Neuronal stem cell (in vitro differentiated cells): Measurements from ENCODE around the gene SLIT3.

Experiments
- DNase-seq: peaks from one replicate; pipeline ENCODE4 v3.0.0-alpha.2; 2013; ENCODE audit warnings: low spot score
- H2AFZ ChIP-seq: one replicate; pipeline ENCODE4 v1.6.1; 2013; ENCODE audit warnings: mild to moderate bottlenecking, low read length, inconsistent platforms
- H2AK5ac ChIP-seq: 2 replicates; pipeline ENCODE4 v1.6.1; 2013; ENCODE audit warnings: low read depth, mild to moderate bottlenecking, inconsistent platforms, low read length, moderate library complexity, mixed read lengths
- H2BK120ac ChIP-seq: 2 replicates; pipeline ENCODE4 v1.6.1; 2013; ENCODE audit warnings: low read depth, mild to moderate bottlenecking, inconsistent platforms, low read length, moderate library complexity, mixed read lengths
- H2BK12ac ChIP-seq: one replicate; pipeline ENCODE4 v1.6.1; 2013; ENCODE audit warnings: low read length, inconsistent platforms
- H2BK15ac ChIP-seq: 2 replicates; pipeline ENCODE4 v1.6.1; 2013; ENCODE audit warnings: mild to moderate bottlenecking, low read length, inconsistent platforms, mixed read lengths
- H2BK5ac ChIP-seq: one replicate; pipeline ENCODE4 v1.6.1; 2013; ENCODE audit warnings: inconsistent platforms, mild to moderate bottlenecking, low read length, moderate library complexity
- H3K14ac ChIP-seq: one replicate; pipeline ENCODE4 v1.6.1; 2013; ENCODE audit warnings: low read length, inconsistent platforms
- H3K18ac ChIP-seq: 2 replicates; pipeline ENCODE4 v1.6.1; 2013; ENCODE audit warnings: low read length, inconsistent platforms
- H3K23ac ChIP-seq: 2 replicates; pipeline ENCODE4 v1.6.1; 2013; ENCODE audit warnings: low read depth, mild to moderate bottlenecking, mixed read lengths, low read length, inconsistent platforms; ENCODE audit not compliant: poor library complexity
- H3K27ac ChIP-seq: replicated peaks from 3 replicates; pipeline ENCODE4 v1.5.1; 2013; ENCODE audit warnings: low read length, inconsistent platforms
- H3K27me3 ChIP-seq, 3 experiments: 2 replicates each; pipeline ENCODE4 v1.6.1; 2013; ENCODE audit warnings: low read length in 3 of 3, mild to moderate bottlenecking in 2 of 3, inconsistent platforms in 1 of 3, low read depth in 1 of 3, mixed read lengths in 1 of 3, moderate library complexity in 1 of 3; ENCODE audit not compliant: control insufficient read depth in 3 of 3, insufficient read depth in 3 of 3
- H3K36me3 ChIP-seq, 2 donors: replicated peaks in 1 of 2; 2 replicates each; pipeline ENCODE4 v1.6.1; 2013; ENCODE audit warnings: low read length in 2 of 2; ENCODE audit not compliant: control insufficient read depth in 2 of 2, insufficient read depth in 2 of 2
- H3K4ac ChIP-seq: 2 replicates; pipeline ENCODE4 v1.6.1; 2013; ENCODE audit warnings: inconsistent platforms, mild to moderate bottlenecking, low read length, moderate library complexity
- H3K4me1 ChIP-seq, 2 donors: 1 replicate in 1 of 2; 2 replicates in 1 of 2; pipeline ENCODE4 v1.6.1; 2013; ENCODE audit warnings: low read length in 2 of 2, low read depth in 1 of 2; ENCODE audit not compliant: control insufficient read depth in 2 of 2, insufficient read depth in 1 of 2
- H3K4me2 ChIP-seq: one replicate; pipeline ENCODE4 v1.6.1; 2013; ENCODE audit warnings: mild to moderate bottlenecking, low read length, inconsistent platforms; ENCODE audit not compliant: insufficient read depth, poor library complexity, severe bottlenecking
- H3K4me3 ChIP-seq, 2 donors: 2 replicates each; pipeline ENCODE4 v1.5.1; 2013; ENCODE audit warnings: low read length in 2 of 2, mild to moderate bottlenecking in 2 of 2, inconsistent platforms in 1 of 2, moderate library complexity in 1 of 2
- H3K79me1 ChIP-seq: one replicate; pipeline ENCODE4 v1.6.1; 2013; ENCODE audit warnings: low read depth, mild to moderate bottlenecking, inconsistent platforms, low read length, moderate library complexity
- H3K9ac ChIP-seq: one replicate; pipeline ENCODE4 v1.6.1; 2013; ENCODE audit warnings: mild to moderate bottlenecking, low read depth, low read length, inconsistent platforms; ENCODE audit not compliant: poor library complexity
- H3K9me3 ChIP-seq, 2 donors: replicated peaks in 1 of 2; 2 replicates each; pipeline versions ENCODE3 to v1.6.1; 2013; ENCODE audit warnings: low read length in 2 of 2, mild to moderate bottlenecking in 2 of 2, inconsistent platforms in 1 of 2, low read depth in 1 of 2, mixed read lengths in 1 of 2, moderate library complexity in 1 of 2; ENCODE audit not compliant: control insufficient read depth in 2 of 2, insufficient read depth in 1 of 2
- H4K8ac ChIP-seq: one replicate; pipeline ENCODE4 v1.6.1; 2013; ENCODE audit warnings: low read depth, mild to moderate bottlenecking, inconsistent platforms, low read length, moderate library complexity
- H4K91ac ChIP-seq: one replicate; pipeline ENCODE4 v1.6.1; 2013; ENCODE audit warnings: low read length, low read depth, mild to moderate bottlenecking, inconsistent platforms; ENCODE audit not compliant: poor library complexity
- WGBS, 2 donors: extraction: QIAGEN DNeasy Blood & Tissue Kit; methylation state at CpG; one replicate each; pipeline ENCODE4 v1.1.7; 2013; ENCODE audit warnings: missing lambda C conversion rate in 2 of 2, mixed read lengths in 1 of 2; ENCODE audit not compliant: insufficient read length in 2 of 2, insufficient replicate concordance in 1 of 2; ENCODE audit errors: extremely low coverage in 2 of 2; 5-methylcytosine and 5-hydroxymethylcytosine counted together

The SLIT3 gene

DNA sequence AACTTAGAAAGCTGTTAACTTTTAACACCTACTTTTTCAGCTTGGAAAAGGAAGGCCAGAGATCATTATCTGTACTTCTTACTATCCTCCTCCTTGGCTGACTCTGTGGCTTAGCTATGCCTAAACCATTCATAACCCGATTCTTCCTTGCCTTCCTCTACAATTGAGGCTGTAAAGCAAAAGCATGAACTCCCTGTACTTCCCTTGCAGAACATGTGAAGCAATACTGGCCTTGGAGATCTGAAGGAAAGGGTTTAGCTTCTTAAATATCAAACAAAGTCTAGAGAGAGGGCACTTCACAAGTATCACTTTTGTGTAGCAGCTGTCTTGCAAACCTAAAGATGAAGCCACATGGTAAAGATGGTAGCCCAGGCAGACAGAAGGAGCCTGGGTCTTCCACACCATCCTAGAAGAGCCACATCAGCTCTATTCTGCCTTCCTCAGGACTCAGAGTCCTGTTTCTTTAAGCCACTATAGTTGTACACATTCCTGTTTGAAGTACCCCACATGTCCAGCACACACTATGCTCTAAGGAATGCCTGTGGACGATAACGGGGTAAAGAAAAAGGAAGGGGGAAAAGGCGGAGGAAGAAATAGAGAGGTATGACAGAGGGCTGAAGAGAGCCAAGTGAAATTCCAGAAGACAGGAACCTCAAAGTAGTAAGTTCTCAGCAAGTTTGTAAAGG lies 169.2 kb downstream of the SLIT3 start:
- WGBS, 2 donors: no CpG with 5 or more reads among the region's 4 CpGs
- H4K91ac ChIP-seq: no peak overlapping the region
- no peak overlapping the region for H2BK12ac ChIP-seq
- no peaks in the 10 kb centered on the region for H3K9me3 ChIP-seq
- no peaks in the 10 kb centered on the region for H3K27me3 ChIP-seq
- no peak overlapping the region for H4K8ac ChIP-seq
- H2BK5ac ChIP-seq: no peak overlapping the region
- no peak overlapping the region for H2BK15ac ChIP-seq
- H3K79me1 ChIP-seq: no peaks in the 10 kb centered on the region
- H3K36me3 ChIP-seq: no peaks in the 10 kb centered on the region
- no peak overlapping the region for H3K23ac ChIP-seq
- peaks cover 4 to 7% of the 10 kb centered on the region in 2 donors for H3K4me1 ChIP-seq
- no peak overlapping the region for H3K27ac ChIP-seq
- no peak overlapping the region for H3K18ac ChIP-seq
- H3K14ac ChIP-seq: no peak overlapping the region
- no peak overlapping the region for H2AFZ ChIP-seq
- H3K9ac ChIP-seq: no peak overlapping the region
- H2BK120ac ChIP-seq: no peak overlapping the region
- no peak overlapping the region for H3K4ac ChIP-seq
- no peak overlapping the region for H3K4me3 ChIP-seq
- H2AK5ac ChIP-seq: no peak overlapping the region
- DNase-seq: no peak
- H3K4me2 ChIP-seq: no peak overlapping the region

DNA sequence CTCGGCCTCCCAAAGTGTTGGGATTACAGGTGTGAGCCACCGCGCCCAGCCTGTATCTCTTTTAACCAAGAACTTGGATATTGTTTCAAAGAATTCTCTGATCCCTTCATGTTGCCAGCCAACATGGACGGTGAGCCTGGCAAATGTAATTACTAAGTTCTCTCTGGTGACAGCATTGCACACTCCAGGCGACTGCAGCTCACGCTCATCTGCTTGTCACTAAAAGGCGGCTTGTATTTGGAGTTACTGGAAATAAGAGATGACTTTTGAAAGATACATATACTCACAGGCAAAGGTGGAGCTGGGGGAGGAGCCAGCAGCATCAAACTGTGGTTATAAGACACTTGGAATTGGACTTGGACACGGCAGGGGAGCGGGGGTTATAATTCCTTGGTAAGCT lies 172.3 kb downstream of the SLIT3 start:
- Histone ChIP-seq H2BK15ac (no peak overlapping the region), H3K14ac (no peak overlapping the region), H3K27ac (no peak overlapping the region), H3K18ac (no peak overlapping the region), H3K4me3 (no peak overlapping the region), H3K36me3 (no peaks in the 10 kb centered on the region), H2BK12ac (no peak overlapping the region), H2AK5ac (no peak overlapping the region), H3K79me1 (no peaks in the 10 kb centered on the region), H3K23ac (no peak overlapping the region), H3K4me2 (no peak overlapping the region), H4K8ac (no peak overlapping the region), H3K27me3 (no peaks in the 10 kb centered on the region), H2BK5ac (no peak overlapping the region), H3K4me1 (peaks cover 7 to 14% of the 10 kb centered on the region in 2 donors), H3K9me3 (peaks cover 0 to under 1% of the 10 kb centered on the region in 2 donors), H2AFZ (no peak overlapping the region), H2BK120ac (no peak overlapping the region), H3K4ac (no peak overlapping the region), H4K91ac (no peak overlapping the region), H3K9ac (no peak overlapping the region)
- WGBS, 2 donors: no CpG with 5 or more reads among the region's 9 CpGs
- DNase-seq: no peak

DNA sequence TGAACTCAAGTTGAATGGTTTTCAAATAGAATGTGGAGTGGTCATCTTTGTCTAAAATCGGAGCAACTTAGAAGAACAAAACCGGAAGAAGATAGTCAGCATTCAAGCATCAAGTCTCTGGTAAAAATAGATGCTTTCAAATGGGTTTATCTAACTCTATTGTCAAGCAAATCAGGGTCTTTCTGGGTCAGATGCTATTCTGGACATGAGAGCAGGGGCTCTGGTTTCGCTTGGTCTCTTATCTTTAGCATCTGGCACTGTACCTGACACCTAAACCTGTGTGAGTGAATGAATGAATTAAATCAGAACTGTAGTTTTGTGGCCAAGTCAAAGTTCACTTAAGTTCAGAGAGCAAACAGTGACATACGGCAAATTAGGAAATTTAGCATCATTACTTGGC lies 173.5 kb downstream of the SLIT3 start:
- WGBS, 2 donors: no CpG with 5 or more reads among the region's 4 CpGs
- no peak for DNase-seq
- no peak overlapping the region for H3K4me3 ChIP-seq

DNA sequence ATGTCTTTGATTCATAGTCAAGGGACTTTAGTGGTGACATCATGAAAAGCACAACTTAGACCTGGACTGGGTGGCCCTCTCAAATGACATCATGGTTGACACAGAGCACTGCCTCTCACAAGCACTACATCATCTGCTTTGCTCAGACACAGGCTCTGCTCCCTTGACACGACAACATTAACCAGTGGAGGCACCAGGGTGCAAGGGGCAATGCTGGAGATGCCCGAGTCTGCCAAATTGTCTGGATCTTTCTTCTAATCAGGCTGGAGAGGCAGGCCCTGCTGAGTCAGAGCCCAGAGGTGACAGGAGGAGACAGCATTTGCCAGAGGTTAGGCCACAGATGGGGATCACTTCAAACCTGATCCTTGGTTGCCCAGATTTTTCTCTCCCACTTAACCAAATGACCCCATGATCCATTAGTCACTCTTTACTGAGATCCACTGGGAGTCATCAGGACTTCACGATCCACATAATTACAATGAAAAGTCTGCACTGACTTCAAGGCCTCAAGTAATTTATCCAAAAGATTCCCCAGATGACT lies 174.4 kb downstream of the SLIT3 start:
- Histone ChIP-seq H2BK120ac (no peak overlapping the region), H3K4ac (no peak overlapping the region), H3K18ac (peak overlapping the region; percentile 29), H3K9me3 (peaks cover 0 to 1% of the 10 kb centered on the region in 2 donors), H3K27ac (no peak overlapping the region), H3K9ac (no peak overlapping the region), H3K23ac (no peak overlapping the region), H3K79me1 (no peaks in the 10 kb centered on the region), H3K4me2 (no peak overlapping the region), H4K91ac (no peak overlapping the region), H3K4me3 (no peak overlapping the region), H3K27me3 (no peaks in the 10 kb centered on the region), H3K4me1 (peaks cover 7 to 14% of the 10 kb centered on the region in 2 donors), H2BK5ac (no peak overlapping the region), H2BK12ac (no peak overlapping the region), H2AFZ (no peak overlapping the region), H4K8ac (no peak overlapping the region), H3K14ac (no peak overlapping the region), H3K36me3 (no peaks in the 10 kb centered on the region), H2BK15ac (no peak overlapping the region), H2AK5ac (no peak overlapping the region)
- WGBS, 2 donors: no CpG with 5 or more reads among the region's 3 CpGs
- no peak for DNase-seq

More for the DNA sequence above, 173.5 kb downstream of the SLIT3 start:
- no peak overlapping the region for H4K8ac ChIP-seq
- no peak overlapping the region for H2AK5ac ChIP-seq
- peaks cover 0 to 1% of the 10 kb centered on the region in 2 donors for H3K9me3 ChIP-seq
- no peak overlapping the region for H3K18ac ChIP-seq
- H3K27me3 ChIP-seq: no peaks in the 10 kb centered on the region
- H3K23ac ChIP-seq: no peak overlapping the region
- H3K4me1 ChIP-seq: peaks cover 7 to 14% of the 10 kb centered on the region in 2 donors
- H2BK12ac ChIP-seq: no peak overlapping the region
- no peaks in the 10 kb centered on the region for H3K36me3 ChIP-seq
- H3K4ac ChIP-seq: no peak overlapping the region
- no peaks in the 10 kb centered on the region for H3K79me1 ChIP-seq
- H3K4me2 ChIP-seq: no peak overlapping the region
- no peak overlapping the region for H3K9ac ChIP-seq
- H4K91ac ChIP-seq: no peak overlapping the region
- H2BK120ac ChIP-seq: no peak overlapping the region
- H2BK5ac ChIP-seq: no peak overlapping the region
- peak overlapping the region; percentile 57 for H2AFZ ChIP-seq
- H2BK15ac ChIP-seq: no peak overlapping the region
- H3K27ac ChIP-seq: no peak overlapping the region
- H3K14ac ChIP-seq: no peak overlapping the region
